ENCODE measurements around the gene SLC35F3.
"Not testable (repeated sequence)": the region's sequence is repeated elsewhere in the genome, so short reads cannot be mapped to it uniquely, and the experiment has no call there.

Gene SLC35F3

DNA sequence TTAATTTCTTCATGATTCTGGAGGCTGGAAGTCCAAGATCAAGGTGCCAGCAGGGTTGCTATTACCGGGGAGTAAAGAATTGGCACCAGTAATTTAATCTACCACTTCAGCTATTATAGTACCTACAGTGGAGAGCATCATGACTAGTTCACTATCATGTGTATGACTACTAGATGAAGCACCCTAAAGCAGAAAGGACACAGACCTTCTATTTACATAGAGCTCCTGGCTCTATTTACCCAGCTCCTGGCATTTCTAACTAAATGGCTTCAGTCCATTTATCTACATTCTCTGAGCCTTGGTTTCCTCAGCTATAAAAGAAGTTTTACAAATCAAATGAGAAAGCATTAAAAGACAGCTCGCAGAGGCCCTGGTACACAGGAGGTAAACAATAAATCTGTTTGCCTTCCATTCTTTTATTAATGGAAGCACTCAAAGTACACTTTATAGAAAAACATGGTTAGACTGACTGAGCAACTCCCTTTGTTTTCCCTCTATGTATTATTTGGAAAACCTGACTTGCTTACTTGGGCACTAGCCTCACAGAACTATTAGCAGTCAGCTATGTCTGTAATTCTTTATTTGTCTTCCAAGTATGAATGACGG, 203.0 kb downstream of the SLC35F3 start:
- no peak for DNase-seq (ENCODE audit: low read depth)

DNA sequence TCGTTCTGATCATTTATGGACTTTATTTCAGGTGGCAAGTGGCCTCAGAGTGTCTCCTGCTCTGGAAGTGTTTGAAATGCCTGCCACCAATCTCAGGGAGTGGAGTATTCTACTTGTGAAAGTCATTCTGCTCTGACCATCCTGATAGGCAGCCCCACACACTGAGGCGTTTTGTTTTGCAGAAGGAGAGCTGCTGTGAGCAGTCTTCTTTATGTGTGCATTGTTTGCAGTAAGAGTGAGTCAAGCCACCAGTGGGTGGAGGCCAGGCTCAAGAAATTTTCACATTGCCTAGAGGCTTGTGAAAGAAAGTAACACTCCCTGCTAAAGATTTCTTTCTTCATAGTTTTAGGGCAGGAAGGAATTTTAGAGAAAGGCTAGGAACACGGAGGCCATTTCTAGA, 204.4 kb downstream of the SLC35F3 start:
- DNase-seq (ENCODE audit: low read depth) = peak; percentile 19

DNA sequence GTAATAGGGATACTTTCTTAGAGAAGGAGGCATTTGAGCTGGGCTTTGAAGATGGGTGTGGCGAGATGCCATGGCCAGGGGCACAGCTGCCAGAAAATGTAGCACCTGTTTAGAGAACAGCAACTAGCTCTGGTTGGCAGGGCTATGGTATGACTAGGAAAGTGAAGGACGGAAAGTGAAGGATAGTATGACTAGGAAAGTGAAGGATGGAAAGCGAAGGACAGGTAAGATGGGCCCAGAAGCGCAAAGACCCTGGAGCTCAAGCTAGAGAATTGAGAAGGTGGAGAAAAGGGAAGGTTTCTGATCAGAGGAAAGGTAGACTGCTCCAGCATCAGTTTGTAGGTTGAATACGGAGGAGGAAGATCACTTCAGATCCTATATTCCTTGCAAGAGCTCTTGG, 205.4 kb downstream of the SLC35F3 start:
- no peak for DNase-seq (ENCODE audit: low read depth)

DNA sequence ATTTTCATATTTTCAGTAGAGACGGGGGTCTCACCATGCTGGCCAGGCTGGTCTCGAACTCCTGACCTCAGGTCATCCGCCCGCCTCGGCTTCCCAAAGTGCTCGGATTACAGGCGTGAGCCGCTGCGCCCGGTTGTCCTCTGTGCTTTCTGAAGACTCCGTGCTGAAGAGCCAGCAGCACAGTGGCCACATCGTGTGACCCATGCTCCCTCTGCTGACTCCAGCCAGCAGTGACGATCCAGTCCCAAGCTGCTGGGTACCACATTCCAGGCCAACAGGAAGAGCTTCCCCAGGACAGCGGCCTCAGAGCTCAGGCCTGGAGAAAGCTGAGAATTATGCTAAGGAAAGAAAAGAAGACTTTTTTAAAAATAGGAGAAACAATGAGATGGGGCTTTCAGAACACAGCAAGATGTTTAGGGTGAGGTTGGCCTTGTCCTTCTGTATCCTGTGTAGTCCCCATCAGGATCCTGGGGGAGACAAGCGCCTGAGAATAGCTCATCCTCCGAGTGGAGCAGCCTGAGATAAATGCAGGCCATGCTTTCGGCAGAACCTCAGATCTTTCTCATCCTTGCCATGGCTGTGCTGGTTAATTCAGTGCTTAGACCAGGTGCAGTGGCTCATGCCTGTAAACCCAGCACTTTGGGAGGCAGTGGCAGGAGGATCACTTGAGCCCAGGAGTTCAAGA, 207.1 kb downstream of the SLC35F3 start:
- no peak for DNase-seq (ENCODE audit: low read depth)

DNA sequence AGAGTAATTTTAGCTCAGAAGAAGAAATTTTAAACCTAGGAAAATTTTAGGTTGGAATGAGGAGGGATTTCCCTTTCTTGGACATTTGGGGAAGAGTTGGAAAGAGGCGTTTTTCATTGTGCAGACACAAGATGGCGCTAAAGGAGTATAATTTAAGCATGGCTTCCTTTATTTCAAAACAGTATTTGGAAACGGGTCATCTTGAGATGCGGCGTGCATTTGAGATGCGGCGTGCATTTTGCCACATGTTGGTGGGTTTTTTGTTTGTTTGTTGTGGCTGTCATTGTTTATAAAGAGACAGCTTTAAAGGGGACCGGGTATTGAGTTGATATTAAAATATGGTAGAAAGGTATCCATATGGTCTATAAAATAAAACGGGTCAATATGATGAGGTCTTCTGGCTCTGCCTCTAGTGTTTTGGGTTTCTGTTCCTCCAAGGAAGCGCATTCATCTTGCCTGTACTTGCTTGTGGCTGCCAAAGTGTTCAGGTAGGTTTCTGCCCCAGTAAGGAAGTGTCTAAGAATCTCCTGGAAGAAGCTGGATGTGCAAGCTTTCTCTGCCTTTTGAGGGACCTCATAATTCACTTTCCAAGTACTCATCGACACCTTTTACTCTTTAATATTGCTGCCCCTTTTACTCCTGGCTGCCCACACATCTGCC, 210.3 kb downstream of the SLC35F3 start:
- DNase-seq (ENCODE audit: low read depth) = peak; percentile 23

DNA sequence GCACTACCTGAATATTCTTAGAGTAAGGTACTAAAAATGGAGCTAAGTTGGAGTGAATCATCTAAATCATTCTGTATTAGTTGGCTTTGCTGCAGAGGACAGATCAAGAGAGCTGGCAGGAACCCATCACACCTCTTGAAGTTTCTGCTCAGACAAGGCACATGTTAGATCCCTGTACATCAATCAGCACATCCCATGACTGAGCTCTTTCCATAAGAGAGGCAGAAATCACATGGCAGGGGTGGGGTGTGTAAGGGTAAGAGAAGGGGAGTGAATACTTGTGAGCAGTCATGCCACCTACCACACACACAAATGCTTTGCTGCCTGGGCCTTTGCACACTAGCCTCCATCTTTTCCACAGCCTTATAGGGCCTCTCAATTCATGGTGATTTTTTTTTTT, 214.4 kb downstream of the SLC35F3 start:
- DNase-seq (ENCODE audit: low read depth) = no peak

DNA sequence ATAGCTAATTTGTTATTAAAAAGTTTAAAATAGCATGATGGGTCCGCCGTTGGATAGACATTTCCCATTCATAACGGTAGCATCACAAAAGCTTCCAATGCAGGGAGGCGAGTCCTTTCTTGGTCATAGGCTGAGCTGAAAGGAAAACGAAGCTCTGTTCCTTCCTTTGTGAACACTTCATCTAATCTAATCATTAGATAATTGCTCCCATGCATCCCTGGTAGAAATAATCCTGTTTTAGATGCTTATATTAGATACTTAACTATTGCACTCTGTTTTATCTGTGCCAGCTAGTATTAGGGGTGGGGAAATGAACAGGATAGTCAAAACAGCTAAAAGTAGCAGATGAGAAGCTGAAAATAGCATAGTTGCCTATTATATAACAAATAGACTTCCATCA, 215.0 kb downstream of the SLC35F3 start:
- no peak for DNase-seq (ENCODE audit: low read depth)

DNA sequence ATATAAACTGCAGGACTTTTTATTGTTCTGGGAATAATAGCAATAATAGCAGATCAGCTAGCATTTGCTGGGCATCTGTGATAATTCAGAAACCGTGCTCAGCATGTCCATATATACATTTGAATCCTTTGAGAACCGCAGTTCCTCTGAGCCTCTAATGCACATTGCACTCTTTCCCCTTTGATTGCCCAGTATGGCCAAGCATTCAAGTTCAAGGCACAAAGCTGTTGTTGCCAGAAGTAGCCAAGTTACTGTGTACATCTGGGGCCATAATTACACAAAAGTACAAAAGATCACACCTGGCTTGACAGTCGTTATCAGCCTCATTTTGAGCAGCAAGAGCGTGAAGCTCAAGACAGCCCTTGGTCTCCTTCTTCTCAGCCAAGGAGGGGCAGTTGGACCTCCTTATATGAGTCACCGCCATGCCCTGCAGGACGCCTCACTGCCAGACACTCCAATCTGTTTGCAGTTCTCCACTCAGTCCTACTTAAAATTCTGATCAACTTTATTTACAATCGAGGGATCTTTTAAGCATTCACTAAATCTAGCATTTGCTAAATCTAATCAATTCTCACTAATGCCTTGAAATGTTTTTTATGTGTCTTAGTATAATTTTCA, 216.0 kb downstream of the SLC35F3 start:
- DNase-seq (ENCODE audit: low read depth) = no peak

DNA sequence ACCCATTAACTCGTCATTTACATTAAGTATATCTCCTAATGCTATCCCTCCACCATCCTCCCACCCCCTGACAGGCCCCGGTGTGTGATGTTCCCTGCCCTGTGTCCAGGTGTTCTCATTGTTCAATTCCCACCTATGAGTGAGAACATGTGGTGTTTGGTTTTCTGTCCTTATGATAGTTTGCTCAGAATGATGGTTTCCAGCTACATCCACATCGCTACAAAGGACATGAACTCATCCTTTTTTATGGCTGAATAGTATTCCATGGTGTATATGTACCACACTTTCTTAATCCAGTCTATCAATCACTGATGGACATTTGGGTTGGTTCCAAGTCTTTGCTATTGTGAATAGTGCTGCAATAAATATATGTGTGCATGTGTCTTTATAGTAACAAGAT, 217.2 kb downstream of the SLC35F3 start:
- not testable (repeated sequence) for DNase-seq (ENCODE audit: low read depth)

DNA sequence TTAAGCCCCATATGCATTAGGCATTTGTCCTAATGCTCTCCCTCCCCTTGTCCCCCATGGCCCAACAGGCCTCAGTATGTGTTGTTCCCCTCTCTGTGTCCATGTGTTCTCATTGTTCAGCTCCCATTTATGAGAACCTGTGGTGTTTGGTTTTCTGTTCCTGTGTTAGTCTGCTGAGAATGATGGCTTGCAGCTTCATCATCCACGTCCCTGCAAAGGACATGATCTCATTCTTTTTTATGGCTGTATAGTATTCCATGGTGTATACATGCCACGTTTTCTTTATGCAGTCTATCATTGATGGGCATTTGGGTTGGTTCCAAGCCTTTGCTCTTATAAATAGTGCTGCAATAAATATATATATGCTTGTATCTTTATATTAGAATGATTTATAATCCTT, 218.1 kb downstream of the SLC35F3 start:
- not testable (repeated sequence) for DNase-seq (ENCODE audit: low read depth)

DNA sequence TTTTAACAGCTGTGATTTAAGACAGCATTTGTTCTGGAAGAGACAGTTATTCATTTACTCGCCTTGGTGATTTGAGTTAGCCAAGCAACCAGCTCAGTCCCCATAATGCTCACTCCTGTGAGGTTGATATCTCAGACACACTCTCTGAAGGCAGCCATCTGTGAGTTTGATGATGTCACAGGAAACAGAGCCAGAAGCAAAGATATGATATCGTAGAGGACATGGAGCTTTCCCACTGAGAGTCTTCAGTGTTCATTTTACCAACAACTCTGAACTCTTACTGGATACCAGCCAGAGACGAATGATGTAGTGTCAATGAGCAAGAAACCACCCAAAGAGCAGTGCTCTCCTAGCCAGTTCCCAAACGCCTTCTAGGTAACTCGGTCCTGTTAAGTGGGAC, 219.4 kb downstream of the SLC35F3 start:
- no peak for DNase-seq (ENCODE audit: low read depth)

DNA sequence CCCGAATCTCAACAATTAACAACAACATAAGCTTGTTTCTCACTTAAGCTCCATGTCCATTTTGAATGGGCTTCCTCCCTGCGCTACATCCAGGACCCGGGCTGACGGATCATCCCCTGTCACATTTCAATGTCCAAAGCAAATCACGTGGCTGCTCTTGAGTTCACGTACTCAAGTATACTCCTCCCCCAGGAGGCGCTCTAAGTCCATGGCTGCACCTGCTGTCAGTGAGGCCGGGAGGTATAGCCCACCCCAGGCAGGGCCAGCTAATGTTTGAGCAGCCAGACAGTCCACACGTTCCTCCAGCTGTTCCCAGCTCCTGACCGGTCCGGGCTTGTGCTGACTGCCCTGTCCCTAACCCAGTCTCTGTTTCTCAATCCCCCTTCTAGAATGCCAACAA, 220.8 kb downstream of the SLC35F3 start:
- no peak for DNase-seq (ENCODE audit: low read depth)

DNA sequence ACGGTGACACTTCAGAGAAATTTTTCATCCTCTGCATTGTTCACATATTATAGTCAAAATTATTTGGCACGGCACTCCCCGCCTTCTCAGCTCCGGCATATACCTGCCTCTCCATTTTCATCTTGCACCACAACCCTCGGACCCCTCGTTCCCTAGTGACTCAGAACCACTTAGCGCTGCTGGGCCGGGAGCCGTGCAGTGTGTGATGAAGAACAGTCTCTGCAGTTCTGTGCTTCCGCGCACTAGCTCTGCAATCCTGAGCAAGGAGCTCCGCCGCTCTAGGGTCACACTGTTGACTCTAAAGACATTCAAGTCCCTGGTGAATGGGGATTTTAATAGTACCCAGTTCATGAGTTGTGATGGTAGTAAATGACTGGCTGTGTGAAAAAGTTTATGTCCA, 221.2 kb downstream of the SLC35F3 start:
- DNase-seq (ENCODE audit: low read depth) = no peak

DNA sequence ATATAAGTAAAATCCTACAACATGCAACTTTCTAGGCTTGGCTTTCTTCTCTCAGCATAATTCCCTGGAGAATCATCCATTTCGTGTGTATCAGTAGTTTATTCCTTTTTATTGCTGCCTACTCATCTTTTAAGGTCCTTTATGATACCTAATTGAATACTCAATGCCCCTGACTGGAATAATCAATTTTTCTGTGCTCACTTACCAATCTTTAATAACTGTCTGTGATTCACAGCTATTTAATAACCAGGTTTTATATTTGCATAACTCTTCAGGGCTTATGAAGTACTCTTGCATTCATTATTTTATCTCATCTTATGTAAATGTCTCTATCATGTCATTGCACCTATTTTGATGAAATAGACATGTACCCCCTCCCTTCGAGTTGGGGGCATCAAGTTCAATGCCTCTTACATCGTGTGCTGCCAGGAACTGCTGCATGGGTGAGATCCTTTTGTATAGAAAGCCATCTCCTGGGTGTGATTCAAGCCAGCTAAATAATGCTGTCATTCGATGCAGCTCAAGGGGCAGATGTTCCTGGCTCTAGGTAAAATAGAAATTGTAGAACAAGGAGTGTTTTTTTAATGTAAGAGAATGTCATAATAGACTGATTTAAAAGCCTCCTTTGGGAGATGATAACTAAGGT, 222.7 kb downstream of the SLC35F3 start:
- no peak for DNase-seq (ENCODE audit: low read depth)

DNA sequence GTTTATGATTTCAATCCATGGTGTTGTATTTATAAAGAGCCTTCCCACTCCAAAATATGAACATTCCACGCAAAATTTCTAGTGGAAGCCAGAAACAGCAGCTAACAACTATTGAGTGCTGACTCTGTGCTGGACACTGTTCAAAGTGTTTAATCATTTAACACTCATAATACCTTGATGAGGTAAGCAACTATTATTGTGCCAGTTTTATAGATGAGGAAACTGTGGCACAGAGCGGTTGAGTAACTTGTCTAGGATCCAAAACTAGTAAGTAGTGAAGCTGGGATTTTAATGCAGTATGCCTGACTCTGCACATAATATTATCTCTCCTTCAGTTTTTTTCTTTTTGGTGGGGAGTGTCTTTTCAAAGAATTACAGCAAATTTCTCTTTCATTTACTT, 228.3 kb downstream of the SLC35F3 start:
- DNase-seq (ENCODE audit: low read depth) = no peak

DNA sequence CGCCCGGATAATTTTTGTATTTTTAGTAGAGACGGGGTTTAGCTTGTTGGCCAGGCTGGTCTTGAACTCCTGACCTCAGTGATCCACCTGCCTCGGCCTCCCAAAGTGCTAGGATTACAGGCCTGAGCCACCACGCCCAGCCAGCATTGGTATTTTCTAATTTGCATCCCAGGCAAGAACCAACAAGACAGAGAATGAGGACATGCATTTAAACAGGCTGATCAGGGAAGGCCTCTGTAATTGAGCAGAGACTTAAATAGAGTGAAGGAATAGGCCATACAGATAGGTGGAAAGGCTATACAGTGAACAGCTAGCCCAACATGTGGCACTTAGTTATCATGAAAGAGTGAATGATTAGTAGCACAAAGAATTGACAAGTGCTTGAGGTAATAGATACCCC, 230.4 kb downstream of the SLC35F3 start:
- no peak for DNase-seq (ENCODE audit: low read depth)

DNA sequence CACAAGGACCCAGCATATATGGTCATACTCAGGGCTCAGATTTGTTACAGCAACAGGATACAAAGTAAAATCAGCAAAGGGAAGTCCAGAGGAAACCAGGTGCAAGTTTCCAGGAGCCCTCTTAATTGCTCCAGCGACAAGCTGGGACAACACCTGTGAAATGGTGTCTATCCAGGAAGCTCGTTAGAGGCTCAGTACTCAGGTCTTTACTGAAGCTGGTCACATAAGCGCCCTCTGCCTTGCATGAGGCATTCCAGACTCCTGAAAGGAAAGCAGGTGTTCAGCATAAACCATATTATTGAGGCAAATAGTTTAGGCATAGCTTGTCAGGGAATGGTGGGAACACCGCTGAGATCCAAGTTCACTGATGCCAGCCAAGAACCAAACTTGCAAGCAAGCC, 231.0 kb downstream of the SLC35F3 start:
- DNase-seq (ENCODE audit: low read depth) = no peak

DNA sequence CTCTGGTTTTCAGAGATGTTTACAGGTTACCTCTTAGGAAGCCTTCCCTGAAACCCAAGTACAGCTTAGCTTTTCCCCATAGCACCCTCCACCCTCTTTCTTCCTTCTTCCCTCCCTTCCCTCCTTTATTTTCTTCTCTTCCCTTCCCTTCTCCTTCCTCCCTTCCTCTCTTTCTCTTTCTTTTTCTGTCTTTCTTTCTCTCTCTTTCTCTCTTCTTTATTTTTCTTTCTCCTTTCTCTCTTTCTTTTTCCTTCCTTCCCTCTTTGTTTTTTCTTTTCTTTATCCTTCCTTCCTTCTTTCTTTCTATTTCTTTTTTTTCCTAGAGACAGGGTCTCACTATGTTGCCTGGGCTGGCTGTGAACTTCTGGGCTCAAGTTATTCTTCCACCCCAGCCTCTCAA, 231.6 kb downstream of the SLC35F3 start:
- no peak for DNase-seq (ENCODE audit: low read depth)

DNA sequence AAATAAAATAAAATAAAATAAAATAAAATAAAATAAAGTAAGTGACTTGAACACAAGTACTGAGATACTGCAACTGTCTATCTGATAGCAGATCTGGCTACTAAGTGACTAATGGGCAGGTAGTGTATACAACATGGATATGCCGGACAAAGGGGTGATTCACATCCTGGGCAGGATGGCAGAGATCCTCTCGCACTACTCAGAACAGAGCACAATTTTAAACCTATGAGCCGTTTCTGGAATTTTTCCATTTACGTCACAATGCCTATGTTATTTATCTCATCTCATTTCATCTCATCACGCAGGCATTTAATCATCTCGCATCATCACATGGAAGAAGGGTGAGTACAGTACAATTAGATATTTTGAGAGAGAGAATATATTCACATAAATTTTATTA, 235.5 kb downstream of the SLC35F3 start:
- DNase-seq (ENCODE audit: low read depth) = peak; percentile 66

DNA sequence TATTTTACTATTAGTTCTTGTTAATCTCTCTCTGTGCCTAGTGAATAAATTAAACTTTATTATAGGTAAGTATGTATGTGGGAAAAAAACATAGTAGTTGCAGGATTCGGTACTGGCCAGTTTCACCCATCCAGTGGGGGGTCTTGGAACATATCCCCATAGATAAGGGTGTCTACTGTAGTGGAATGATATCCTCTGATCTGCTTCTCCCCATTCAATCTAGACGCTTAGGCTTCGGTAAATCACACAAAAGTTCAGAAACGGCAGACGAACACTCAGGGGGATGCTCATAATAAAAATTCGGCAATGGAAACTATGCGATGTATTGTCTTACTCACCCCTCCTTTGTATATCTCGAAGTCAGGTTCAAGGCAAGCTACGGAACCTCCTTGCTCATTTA, 235.9 kb downstream of the SLC35F3 start:
- DNase-seq (ENCODE audit: low read depth) = no peak

DNA sequence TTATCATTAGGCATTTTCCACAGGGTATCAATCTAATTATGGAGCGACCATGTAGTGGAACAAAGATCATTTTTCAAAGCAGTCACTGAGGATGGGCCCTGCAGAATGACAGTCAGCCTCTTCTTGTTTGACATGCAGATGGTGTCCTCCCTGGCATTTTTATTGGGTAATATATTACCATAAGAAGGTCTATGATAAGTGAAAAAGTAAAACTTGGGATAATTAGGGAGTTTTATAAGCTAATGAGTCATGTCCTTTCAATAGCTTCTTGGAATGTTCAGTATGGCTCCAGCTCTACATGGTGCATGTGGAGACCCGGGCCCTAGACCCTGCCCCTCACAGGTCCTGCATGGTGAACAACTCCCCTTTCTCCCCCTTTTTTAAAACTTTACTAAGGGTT, 236.5 kb downstream of the SLC35F3 start:
- DNase-seq (ENCODE audit: low read depth) = no peak

DNA sequence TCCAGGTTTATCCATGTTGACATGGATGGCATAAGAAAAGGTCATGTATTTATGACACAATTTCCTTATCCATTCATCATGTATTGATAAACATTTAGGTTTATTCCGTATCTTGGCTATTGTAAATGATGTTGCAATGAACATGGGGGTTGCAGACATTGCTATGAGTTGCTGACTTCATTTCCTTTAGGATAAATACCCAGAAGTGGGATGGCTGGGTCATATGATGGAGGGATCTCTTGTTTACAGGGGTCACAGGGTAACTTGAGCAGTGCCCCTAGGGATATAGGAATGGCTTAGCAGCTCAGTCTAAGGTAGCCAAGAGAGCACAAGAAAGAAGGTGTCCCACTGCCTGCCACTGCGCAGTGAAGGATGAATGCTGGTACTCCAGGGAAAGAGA, 239.2 kb downstream of the SLC35F3 start:
- DNase-seq (ENCODE audit: low read depth) = no peak

DNA sequence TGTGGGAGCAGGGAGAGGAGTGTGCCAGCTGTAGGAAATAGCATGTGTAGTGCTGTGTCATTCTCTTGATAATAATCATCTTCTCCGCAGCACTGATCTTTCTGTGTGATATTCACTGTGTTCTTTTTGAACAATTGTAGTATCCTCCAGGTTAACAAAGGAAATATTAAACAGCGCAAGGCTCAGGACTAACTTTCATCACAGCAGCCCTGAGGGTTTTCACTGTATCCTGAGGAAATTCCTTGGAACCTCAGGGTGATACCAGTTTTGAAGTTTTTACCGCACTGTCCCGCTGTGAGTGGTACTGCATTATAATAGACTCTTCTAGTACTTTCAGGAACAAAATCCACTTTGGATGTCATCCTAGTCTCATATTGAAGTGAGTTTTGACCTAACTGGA, 240.4 kb downstream of the SLC35F3 start:
- no peak for DNase-seq (ENCODE audit: low read depth)
